ENCODE measurements around the gene PPM1D.
"Not testable (repeated sequence)": the region's sequence is repeated elsewhere in the genome, so short reads cannot be mapped to it uniquely, and the experiment has no call there.

The PPM1D gene

GRCh38 chr17:60656499-60656898 lies 56.5 kb downstream of the PPM1D start:
- DNase-seq (ENCODE audit: low read depth, low spot score) = no peak

DNA sequence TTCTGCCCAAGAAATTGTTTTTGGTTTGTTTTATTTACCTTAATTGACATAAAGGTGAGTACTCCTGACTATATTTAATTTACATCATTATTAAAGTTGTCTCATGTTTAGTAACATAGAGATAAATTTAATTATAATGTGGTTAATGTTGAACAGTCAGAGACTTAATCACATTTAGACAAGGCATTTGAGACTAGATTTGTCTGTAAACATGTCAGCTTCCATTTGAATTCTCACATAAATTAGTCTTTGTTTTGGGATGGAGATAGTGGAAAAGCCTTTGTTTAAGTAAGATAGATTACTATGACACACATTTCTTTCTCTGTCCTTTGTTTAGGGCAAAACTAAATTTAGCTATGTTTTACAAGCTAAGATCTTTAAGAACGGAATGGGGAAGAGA lies 59.2 kb downstream of the PPM1D start:
- no peak for DNase-seq (ENCODE audit: low read depth, low spot score)
- H3K27ac ChIP-seq = no peak overlapping the region

More at GRCh38 chr17:60656499-60656898, 56.5 kb downstream of the PPM1D start:
- H3K27ac ChIP-seq = no peak overlapping the region

DNA sequence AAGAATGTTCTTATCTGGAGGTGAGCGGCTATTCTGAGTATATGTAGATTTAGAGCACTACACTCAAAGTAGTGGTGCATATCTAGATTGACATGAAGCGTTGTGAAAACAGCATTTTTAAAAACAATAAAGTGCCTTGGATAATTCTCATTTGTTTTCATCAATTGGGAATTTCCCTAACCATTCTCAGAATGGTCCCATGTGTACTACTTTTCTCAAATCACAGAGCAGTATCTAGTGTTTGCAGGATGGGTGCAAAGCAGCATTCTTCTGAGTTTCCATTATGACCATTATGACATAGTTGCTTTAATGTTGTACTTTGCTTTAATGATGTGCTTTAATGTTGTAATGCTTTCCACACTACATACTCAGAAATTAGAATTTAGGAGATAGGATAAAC lies 61.5 kb downstream of the PPM1D start:
- no peak overlapping the region for H3K27ac ChIP-seq
- DNase-seq (ENCODE audit: low read depth, low spot score) = no peak

DNA sequence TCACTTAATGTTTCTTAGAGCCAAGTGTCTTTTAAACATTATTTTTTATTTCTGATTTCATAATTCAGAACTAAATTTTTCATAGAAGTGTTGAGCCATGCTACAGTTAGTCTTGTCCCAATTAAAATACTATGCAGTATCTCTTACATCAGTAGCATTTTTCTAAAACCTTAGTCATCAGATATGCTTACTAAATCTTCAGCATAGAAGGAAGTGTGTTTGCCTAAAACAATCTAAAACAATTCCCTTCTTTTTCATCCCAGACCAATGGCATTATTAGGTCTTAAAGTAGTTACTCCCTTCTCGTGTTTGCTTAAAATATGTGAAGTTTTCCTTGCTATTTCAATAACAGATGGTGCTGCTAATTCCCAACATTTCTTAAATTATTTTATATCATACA lies 64.0 kb downstream of the PPM1D start:
- no peak for DNase-seq (ENCODE audit: low read depth, low spot score)
- H3K27ac ChIP-seq = no peak overlapping the region

DNA sequence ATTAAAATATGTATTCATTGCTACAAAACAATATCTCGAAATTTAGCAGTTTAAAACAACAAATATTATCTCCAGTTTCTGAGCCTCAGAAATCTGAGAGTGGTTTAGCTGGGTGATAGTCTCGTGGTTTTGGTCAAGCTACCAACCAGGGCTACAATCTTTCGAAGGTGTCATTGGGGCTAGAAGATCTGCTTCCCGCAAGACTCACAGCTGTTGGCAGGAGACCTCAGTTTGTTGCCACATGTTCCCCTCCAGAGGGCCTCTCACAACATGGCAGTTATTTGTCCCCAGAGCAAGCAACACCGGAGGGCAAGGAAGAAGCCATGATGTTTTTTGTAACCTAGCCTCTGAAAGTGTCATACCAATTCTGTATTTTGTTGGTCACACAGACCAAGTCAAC lies 65.6 kb downstream of the PPM1D start:
- DNase-seq (ENCODE audit: low read depth, low spot score) = no peak
- no peak overlapping the region for H3K27ac ChIP-seq

- H3K27ac ChIP-seq; DNase-seq (ENCODE audit: low read depth, low spot score): not testable (repeated sequence)
Measured at GRCh38 chr17:60668741-60669140, 68.7 kb downstream of the PPM1D start.

- no peak for DNase-seq (ENCODE audit: low read depth, low spot score)
- H3K27ac ChIP-seq = no peak overlapping the region
Measured at GRCh38 chr17:60671482-60671881, 71.5 kb downstream of the PPM1D start.

DNA sequence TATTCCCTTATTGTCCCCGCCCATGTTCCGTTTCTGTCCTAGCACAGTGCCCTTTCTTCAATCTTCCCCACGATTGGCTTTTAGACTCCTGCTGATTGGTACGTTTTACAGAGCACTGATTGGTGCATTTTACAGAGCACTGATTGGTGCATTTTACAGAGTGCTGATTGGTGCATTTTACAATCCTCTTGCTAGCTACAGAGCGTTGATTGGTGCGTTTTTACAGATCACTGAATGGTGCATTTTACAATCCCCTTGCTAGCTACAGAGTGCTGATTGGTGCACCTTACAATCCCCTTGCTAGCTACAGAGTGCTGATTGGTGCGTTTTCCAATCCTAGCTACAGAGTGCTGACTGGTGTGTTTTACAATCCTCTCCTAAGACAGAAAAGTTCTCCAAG lies 74.6 kb downstream of the PPM1D start:
- H3K27ac ChIP-seq; DNase-seq (ENCODE audit: low read depth, low spot score): not testable (repeated sequence)

DNA sequence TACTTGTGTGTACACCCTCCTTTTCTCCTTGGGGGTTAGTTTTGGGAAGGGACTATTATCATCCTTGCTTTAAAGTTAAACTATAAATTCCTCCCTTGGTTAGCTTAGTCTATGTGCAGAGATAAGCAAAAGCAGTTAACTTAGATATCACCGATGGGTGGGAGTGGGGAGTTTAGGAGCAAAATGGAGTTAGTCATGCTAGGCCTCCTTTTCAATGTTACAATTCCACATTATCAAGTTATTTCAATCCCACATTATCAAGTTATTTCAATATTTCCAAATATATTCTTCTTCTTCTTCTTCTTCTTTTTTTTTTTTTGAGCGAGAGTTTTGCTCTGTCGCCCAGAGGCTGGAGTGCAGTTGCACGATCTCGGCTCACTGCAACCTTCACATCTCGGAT lies 76.0 kb downstream of the PPM1D start:
- no peak overlapping the region for H3K27ac ChIP-seq
- no peak for DNase-seq (ENCODE audit: low read depth, low spot score)

- no peak overlapping the region for H3K27ac ChIP-seq
- DNase-seq (ENCODE audit: low read depth, low spot score) = no peak
Measured at GRCh38 chr17:60676758-60677307, 76.8 kb downstream of the PPM1D start.

DNA sequence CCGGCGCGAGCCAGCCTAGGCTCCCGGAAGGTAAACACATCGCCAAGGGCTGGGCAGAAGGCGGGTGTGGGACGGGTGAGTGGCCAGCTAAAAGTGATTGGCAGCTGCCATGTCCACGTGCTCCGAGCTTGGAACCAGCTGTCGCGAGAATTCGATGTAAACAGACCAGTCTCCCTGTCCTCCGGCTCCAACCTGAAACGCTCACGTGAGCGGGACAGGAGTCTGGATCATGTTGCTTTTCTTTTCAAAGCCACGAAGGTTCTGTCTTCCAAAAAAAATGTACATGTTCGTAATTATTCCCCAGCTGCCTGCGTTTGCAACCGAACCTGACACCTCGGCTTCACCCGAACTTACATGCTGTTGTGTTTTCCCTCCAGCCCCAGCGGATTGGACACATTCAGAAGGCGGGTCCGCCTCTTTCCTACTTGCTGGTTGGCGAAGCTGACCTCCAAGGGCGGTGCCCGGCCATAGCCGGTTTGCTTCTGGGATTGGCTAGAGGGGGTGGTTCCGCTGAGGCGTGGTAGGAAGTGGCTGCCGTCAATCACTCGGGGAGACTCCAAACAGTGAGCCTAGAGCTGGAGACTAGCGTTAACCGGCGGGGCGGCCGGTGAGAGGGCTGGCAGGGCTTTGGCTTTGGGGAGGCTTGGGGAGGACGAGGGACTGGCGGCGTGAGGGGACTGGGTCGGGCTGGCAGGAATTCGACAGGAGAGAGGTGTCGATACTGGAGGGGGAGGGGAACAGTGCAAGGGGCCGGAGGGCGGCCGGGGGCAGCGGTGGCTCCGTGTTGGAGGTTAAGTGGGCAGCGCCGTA lies 77.5 kb downstream of the PPM1D start, which contains the start of gene BCAS3:
BCAS3 (plus strand) TSS at position 544 of the 810 bp plus-strand sequence.
- DNase-seq (ENCODE audit: low read depth, low spot score) = peak; percentile 98
- H3K27ac ChIP-seq = peak within 1 kb of the TSS; percentile 31

GRCh38 chr17:60678118-60678444 lies 78.1 kb downstream of the PPM1D start:
- DNase-seq (ENCODE audit: low read depth, low spot score) = no peak
- H3K27ac ChIP-seq = peak overlapping the region; percentile 31

DNA sequence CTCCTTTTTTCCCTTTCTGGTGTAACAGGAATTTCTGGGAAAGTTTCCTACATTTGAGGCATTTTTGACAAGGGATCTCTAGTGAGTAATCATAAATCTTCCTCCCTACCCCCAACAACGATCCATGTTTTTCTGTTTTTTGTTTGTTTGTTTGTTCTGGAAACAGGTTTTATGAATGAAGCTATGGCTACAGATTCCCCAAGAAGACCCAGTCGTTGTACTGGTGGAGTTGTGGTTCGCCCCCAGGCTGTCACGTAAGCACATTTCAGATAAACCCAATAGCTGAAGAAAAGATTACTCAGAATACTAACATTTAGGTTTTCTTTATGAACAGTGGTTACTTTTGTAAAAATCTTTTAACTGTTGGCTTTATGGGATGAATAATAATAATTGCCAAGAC lies 79.3 kb downstream of the PPM1D start:
- H3K27ac ChIP-seq = no peak overlapping the region
- no peak for DNase-seq (ENCODE audit: low read depth, low spot score)

DNA sequence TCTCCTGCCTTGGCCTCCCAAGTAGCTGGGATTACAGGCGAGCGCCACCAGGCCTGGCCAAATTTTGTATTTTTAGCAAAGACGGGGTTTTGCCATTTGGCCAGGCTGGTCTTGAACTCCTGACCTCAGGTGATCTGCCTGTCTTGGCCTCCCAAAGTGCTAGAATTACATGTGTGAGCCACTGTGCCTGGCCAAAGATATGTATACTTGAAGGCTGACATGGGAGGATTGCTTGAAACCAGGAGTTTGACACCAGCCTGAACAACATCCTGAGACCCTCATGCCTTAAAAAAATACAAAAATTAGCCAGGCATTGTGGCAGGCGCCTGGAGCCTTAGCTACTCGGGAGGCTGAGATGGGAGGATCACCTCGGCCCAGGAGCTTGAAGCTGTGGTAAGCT lies 80.8 kb downstream of the PPM1D start:
- no peak overlapping the region for H3K27ac ChIP-seq
- no peak for DNase-seq (ENCODE audit: low read depth, low spot score)

DNA sequence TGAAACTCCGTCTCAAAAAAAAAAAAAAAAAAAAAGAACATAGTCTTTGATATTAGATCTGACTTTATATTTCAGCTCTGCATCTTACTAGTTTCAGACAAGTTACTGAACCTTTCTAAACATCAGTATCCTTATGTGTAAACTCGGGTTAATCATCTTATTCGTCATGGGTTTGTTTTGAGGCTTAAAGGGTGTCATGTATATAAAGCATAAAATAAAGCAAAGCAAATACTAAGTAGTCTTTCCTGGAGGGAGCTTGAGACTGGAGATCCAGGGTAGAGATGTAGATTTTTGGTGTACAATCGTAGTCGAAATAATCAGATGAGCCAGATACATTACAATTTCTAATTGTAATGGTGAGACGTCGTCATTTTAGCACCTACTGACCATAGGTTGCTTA lies 85.4 kb downstream of the PPM1D start:
- DNase-seq (ENCODE audit: low read depth, low spot score) = no peak
- no peak overlapping the region for H3K27ac ChIP-seq

DNA sequence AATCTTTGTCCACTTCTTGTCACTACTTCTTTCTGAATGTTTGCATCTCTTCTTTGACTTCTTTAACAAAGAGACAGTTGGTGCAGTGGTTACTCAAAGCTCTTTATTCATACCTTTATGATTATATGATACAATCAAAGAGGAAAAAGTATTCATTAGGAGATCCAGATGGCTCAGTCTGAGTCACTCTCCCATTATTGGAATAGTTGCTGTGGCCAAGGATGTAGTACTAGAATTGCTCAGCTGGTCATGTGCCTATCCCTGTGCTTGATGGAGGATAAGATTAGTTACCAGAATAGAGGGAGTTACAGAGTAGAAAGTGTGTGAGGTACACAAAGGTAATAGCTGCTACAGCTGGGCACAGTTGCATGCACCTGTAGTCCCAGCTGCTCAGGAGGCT lies 96.0 kb downstream of the PPM1D start:
- DNase-seq (ENCODE audit: low read depth, low spot score) = no peak
- peak overlapping the region; percentile 33 for H3K27ac ChIP-seq

GRCh38 chr17:60699090-60699489 lies 99.1 kb downstream of the PPM1D start:
- no peak for DNase-seq (ENCODE audit: low read depth, low spot score)

DNA sequence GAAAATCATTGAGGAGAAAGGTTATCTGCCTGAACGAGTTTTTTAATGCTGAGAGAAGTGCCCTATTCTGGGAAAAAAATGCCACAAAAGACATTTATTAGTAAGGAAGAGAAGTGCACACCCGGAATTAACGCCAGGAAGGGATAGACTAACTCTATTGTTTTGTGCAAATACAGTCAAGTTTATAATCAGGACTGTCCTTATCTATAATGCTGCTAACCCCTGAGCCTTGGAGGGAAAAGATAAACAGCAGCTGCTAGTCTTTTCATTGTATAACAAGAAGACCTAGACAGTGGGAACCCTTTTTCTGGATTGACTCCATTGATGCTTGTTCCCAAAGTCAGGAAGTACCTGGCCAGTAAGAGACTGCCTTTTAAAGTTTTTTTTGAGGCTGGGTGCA lies 104.2 kb downstream of the PPM1D start:
- DNase-seq (ENCODE audit: low read depth, low spot score) = no peak
- no peak overlapping the region for H3K27ac ChIP-seq

More at GRCh38 chr17:60699090-60699489, 99.1 kb downstream of the PPM1D start:
- peak overlapping the region; percentile 39 for H3K27ac ChIP-seq

GRCh38 chr17:60712675-60713074 lies 112.7 kb downstream of the PPM1D start:
- no peak for DNase-seq (ENCODE audit: low read depth, low spot score)
- H3K27ac ChIP-seq = no peak overlapping the region

GRCh38 chr17:60713608-60714007 lies 113.6 kb downstream of the PPM1D start:
- no peak overlapping the region for H3K27ac ChIP-seq
- DNase-seq (ENCODE audit: low read depth, low spot score) = no peak
